Hypothalamus (tissue), 51 donors: Measurements from ENCODE around the gene TTC28.
"Not testable (repeated sequence)": the region's sequence is repeated elsewhere in the genome, so short reads cannot be mapped to it uniquely, and the experiment has no call there.

Experiments used
- DNase-seq, 51 donors: peaks; one replicate each; lab custom pipeline; 2025; lab: John Stamatoyannopoulos, UW

Gene TTC28

GRCh38 chr22:28505416-28506149 lies 174.1 kb downstream of the TTC28 start:
- peak in 1 of 51 donors; percentile 6 for DNase-seq

GRCh38 chr22:28500006-28500405 lies 179.6 kb downstream of the TTC28 start:
- no peak for DNase-seq

GRCh38 chr22:28498044-28498443 lies 181.6 kb downstream of the TTC28 start:
- no peak for DNase-seq

- no peak for DNase-seq
These were observed 182.5 kb downstream of the TTC28 start for GRCh38 chr22:28497188-28497587.

DNA sequence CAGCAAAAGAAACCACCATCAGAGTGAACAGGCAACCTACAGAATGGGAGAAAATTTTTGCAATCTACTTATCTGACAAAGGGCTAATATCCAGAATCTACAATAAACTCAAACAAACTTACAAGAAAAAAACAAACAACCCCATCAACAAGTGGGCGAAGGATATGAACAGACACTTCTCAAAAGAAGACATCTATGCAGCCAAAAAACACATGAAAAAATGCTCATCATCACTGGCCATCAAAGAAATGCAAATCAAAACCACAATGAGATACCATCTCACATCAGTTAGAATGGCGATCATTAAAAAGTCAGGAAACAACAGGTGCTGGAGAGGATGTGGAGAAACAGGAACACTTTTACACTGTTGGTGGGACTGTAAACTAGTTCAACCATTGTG lies 188.4 kb downstream of the TTC28 start:
- not testable (repeated sequence) for DNase-seq

DNA sequence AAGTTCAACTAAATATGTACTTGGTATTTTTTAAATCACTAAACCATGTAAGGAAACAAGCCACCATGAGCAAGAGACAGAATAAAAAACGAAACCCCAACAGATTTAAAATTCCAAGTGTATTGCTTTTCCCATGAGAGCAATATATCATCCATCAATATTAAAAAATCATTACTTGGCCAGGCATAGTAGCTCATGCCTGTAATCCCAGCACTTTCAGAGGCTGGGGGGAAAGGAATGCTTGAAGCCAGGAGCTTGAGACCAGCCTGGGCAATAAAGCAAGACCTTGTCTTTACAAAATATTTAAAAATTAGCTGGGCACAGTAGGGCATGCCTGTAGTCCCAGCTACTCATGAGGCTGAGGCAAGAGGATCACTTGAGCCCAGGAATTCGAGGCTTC lies 190.8 kb downstream of the TTC28 start:
- DNase-seq: no peak

GRCh38 chr22:28484662-28485061 lies 195.0 kb downstream of the TTC28 start:
- no peak for DNase-seq

- DNase-seq: no peak
These were observed 197.9 kb downstream of the TTC28 start for GRCh38 chr22:28481725-28482124.

DNA sequence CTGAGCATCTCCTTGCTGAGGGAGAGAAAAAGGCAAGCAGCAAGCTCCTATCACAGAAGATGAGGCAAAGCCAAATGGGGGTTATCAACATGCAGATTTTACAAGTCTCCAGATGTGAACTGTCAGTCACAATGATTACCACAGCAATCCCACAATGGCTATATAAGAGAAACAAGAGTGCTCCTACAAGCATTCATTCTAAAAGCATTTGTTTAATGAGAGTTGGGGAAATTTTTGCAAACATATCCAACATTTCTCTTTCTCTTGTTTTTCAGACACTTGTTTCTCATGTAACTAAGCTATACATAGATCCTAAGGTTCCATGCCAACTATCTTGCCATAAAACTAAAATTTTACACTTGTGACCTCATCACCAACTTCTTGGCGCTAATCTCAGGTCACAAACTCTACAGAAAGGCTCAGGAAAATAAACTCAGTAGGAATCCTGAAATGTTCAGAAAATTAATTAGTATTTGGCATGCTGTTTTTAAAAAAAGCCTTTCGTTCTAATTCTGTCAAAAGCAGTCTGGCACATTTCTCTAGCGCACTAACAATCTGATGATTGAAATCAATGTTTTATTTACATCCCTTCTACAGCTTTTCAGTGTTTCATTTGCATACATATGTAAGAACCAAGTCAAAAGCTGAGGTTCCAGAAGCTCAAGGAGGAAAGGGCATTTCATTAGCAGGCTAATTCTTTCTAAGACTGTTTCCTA lies 199.5 kb downstream of the TTC28 start:
- no peak for DNase-seq

- DNase-seq: no peak
These were observed 201.1 kb downstream of the TTC28 start for GRCh38 chr22:28478564-28478963.

DNA sequence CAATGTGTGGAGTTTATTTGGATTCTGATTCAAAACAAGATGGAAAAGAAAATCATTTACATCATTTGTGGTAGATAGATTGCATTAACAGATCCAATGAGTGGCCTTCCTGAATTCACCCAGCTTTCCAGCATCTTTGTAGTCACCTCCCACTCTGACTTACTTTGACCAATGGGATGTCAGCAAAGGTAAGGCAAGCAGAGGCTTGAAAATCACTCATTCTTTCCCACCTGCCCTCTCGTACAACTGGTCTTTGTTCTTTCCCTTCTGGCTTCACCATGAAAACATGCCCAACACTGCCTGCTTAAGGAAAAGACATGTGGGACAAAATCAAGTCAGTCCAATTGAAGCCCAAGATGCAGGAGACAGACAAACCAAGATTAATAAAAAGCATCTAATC lies 202.1 kb downstream of the TTC28 start:
- no peak for DNase-seq

DNA sequence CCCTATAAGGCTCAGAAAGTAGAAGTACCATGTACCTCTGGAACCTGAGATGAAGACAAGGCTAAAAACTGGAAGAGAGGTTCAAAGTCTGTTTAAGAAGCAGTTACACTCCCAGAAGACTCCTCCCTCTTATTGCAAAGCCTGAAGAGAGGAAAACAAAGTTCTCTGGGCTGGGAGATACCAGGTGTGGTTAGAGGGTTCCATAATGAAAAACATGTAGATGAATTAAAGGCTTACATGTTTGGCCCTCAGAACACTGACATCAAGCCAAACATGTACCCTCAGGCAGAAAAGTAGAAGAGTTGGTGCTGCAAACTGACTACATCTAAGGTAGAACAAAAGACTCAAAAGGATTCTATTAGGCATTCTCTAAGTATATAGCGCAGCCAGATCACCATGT lies 205.3 kb downstream of the TTC28 start:
- no peak for DNase-seq

GRCh38 chr22:28473258-28473657 lies 206.4 kb downstream of the TTC28 start:
- no peak for DNase-seq

- DNase-seq: not testable (repeated sequence)
These were observed 212.6 kb downstream of the TTC28 start for GRCh38 chr22:28467055-28467454.

DNA sequence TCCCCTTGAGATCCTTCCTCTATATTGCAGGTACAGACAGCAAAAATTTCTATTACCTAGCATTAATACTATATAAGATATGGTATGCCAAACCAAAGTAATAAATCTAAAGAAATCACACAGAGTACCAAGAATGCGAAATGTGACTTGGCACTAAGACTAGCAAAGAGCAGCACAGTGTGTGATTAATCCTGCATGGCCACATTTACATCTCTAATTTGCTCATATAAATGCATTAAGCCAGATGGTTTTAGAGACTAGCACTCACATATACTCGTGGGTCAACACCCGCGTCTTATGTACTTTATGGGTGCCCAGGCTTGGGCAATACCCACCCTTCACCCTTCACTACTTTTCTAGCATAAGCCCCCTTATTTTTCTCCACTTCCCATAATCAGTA lies 213.2 kb downstream of the TTC28 start:
- no peak for DNase-seq

DNA sequence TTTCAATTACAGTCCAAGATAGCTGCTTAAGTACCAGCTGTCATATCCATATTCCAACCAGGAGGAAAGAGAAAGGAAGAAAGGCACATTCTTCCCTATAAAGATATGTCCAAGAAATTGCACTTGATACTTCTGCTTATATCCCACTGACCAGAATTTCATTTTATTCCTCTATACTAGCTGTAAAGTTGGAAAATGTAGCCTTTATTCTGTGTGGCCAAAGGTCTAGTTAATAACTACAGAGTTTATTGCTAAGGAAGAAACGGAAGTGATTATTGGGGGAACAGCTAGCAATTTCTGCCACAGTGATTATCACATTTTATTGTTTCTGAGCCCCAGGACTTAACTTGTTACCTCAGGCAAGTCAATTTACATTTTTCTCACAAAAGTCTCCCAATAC lies 213.8 kb downstream of the TTC28 start:
- no peak for DNase-seq

DNA sequence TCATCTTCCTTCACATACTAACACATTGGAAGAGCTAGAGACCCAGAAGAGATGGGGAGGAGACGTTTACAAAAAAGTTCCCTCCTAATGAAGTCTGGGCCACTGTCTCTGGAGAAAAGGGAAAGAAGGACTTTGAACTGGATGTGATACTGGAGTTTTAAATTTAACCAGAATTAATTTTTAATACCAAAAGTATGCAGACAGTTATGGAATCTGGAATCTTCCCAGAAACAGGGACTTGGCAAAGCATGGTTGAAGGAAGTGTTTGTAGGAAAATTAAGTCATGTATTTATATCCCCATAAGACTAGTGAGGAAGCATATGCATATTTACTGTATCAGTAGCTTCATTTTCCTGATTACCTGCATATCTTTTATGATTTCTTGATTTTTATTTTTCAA lies 215.5 kb downstream of the TTC28 start:
- DNase-seq: no peak

DNA sequence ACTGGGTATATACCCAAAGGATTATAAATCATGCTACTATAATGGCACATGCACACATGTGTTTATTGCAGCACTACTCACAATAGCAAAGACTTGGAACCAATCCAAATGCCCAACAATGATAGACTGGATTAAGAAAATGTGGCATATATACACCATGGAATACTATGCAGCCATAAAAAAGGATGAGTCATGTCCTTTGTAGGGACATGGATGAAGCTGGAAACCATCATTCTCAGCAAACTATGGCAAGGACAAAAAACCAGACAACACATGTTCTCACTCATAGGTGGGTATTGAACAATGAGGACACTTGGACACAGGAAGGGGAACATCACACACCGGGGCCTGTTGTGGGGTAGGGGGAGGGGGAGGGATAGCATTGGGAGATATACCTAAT lies 216.2 kb downstream of the TTC28 start:
- DNase-seq: not testable (repeated sequence)

DNA sequence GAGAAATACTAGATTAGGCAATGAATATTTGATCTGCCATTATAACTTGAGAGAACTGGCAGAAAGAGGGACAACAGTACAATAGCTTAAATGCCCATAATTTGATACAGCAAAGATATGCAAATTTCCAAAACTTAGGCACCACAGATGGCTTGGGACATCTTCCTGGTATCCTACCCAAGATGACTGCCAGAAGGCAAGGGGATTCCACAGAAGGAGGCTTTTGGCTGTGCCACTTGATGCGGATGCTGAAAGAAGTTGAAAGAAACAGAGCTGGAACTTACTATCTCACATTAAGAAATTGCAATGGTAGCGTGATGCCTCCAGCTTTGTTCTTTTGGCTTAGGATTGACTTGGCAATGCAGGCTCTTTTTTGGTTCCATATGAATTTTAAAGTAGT lies 216.7 kb downstream of the TTC28 start:
- DNase-seq: no peak

- no peak for DNase-seq
These were observed 217.6 kb downstream of the TTC28 start for GRCh38 chr22:28462041-28462440.

GRCh38 chr22:28454431-28455064 lies 225.1 kb downstream of the TTC28 start:
- DNase-seq: no peak

DNA sequence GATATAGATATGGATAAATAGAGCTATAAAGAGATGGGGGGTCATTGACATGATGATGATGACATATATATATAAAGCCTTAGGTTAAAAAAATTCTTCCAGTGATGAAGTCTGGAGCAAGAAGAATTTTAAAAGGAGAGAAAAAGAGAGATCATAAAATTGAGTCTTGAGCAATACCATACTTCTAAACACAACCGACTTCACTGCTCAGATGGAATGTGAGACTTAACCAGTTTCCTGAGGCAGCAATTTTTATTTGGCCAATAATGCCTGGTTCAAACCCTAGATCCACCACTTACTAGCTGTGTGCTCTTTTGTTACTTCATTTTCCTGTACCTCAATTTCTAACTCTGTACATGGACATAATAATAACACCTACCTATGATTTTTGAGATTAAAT lies 229.5 kb downstream of the TTC28 start:
- no peak for DNase-seq
